ENCODE measurements around the gene HSD17B10.
"Not testable (repeated sequence)": the region's sequence is repeated elsewhere in the genome, so short reads cannot be mapped to it uniquely, and the experiment has no call there.

The HSD17B10 gene

GRCh38 chrX:53433651-53434639 is at the start of gene HSD17B10:
HSD17B10 (minus strand) TSS chrX:53434370; CDS start chrX:53434345, 25 bp downstream.
- peak; percentile 80 for DNase-seq (ENCODE audit: low read depth)

GRCh38 chrX:53483416-53483815 is 49.2 kb upstream of the HSD17B10 start:
- DNase-seq (ENCODE audit: low read depth): no peak

DNA sequence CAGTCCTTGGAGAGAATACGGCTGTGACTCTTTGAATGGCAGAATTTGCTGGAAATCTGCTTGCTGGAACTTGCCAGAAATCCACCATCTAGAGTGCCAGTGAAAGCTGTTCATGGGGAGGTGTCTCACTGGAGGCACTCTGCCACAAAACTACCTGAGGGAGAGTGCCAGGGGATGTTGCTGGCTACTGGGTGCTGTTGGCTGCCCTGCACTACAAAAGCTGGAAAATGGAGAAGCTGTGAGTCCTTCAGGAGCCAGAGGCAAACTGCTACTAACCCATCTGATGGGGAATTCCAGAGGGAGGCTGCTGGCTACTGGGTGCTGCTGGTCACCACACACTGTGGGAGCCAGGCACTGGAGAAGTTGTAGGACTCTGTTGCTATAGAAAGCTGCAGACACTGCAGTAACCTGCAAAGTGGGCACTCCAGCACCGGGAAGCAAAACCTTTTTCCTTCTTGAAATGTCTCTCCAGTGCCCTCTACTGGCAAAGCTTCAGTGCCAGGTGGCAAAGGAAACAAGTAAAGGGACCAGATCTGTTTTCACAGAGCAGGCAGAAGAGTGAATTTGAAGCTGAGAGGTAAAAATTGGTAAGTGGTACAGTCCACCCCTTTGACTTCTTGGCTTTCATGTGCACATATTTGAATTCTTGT is 47.8 kb upstream of the HSD17B10 start:
- peak; percentile 17 for DNase-seq (ENCODE audit: low read depth)

- no peak for DNase-seq (ENCODE audit: low read depth)
These were observed 46.9 kb upstream of the HSD17B10 start for GRCh38 chrX:53481093-53481492.

DNA sequence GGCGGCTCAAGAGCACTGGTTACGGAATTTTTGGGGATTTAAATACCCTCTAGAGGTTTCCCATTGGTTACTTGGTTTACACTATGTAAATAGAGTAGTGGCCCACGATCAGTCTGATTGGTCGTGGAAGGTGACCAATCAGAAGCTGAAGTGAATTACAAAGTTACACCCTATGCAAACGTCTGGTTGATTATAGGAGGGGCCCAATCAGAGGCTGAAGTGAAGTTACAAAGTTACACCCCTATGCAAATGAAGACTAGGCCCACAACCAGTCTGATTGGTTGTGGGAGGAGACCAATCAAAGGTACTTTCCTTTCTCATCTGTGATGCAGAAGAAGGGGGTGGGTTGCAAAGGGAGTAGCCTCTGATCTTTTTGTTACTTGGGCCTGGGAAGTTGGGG is 45.1 kb upstream of the HSD17B10 start:
- DNase-seq (ENCODE audit: low read depth): no peak

DNA sequence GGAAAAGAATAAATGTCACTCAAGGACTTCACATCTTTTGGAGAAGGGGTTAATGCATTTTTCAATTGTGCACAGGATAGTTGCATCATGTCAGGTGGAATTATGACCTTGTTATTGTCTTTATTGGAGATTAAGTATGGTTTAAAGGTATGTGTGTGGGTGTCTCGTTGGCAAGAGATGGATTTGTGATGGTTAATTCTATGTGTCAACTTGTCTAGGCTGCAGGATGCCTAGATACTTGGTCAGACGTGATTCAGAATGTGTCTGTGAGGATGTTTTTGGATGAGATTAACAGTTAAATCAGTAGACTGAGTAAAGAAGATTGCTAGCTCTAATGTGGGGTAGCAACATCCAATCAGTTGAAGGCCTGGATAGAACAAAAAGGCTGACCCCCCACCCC is 42.2 kb upstream of the HSD17B10 start:
- DNase-seq (ENCODE audit: low read depth): no peak

DNA sequence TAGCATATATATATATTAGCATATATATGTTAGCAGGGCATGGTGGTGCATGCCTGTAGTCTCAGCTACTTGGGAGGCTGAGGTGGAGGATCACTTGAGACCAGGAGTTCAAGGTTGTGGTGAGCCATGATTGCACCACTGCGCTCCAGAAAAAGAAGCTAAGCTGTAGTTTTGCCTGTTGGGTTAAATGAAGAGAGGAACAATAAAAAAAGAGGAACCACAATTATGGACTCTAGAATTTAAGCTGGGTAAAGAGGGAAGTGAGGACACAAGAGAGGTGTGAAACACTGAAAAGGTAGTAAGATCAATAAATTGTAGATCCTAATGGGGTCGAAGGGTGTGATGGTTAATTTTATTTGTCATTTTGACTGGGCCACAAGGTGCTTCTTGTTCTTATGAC is 40.5 kb upstream of the HSD17B10 start:
- no peak for DNase-seq (ENCODE audit: low read depth)

DNA sequence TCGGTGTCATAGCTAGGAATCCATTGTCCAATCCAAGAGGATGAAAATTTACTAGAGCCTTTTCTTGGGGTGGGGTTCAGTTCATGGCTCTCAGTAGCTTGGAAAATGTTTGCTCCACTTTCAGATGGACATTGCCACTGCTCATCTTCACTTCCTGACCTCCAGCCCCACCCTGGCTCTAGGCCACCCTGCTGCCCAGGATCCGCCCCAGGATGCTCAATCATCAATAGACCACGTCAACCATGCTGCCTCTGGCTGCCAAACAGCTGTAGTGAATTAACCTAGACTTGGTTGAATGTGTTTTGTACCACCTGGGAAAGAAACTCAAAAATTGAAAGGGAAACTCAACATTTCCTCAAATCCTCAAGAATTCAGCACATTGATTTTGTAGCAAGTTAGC is 37.2 kb upstream of the HSD17B10 start:
- no peak for DNase-seq (ENCODE audit: low read depth)

DNA sequence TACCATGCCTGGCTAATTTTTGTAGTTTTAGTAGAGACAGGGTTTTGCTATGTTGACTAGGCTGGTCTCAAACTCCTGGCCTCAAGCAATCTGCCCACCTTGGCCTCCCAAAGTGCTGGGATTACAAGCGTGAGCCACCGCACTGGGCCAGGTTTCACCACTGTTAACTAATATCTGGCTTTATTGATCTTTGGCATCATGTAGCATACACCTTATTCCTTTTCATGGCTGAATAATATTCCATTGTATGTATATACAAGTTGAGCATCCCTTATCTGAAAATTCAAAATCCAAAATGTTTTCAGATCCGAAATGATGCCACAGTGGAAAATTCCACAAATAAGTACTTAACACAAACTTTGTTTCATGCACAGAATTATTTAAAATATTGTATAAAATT is 34.5 kb upstream of the HSD17B10 start:
- not testable (repeated sequence) for DNase-seq (ENCODE audit: low read depth)

- DNase-seq (ENCODE audit: low read depth): no peak
These were observed 23.9 kb upstream of the HSD17B10 start for GRCh38 chrX:53458082-53458481.

GRCh38 chrX:53456254-53456653 is 22.1 kb upstream of the HSD17B10 start:
- DNase-seq (ENCODE audit: low read depth): no peak

DNA sequence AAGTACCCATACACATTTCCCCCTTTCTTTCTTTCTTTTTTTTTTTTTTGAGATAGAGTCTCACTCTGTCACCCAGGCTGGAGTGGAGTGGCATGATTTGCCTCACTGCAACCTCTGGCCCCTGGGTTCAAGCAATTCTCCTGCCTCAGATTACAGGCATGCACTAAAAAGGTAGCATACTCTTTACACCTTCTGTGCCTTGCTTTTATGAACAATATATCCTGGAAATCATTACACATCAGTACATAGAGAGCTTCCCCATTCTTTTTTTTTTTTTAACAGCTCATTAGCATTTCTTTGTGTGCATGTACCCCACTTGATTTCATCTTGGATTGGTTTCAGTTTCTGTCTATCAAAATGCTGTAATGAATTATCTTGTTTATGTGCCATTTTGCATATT is 18.6 kb upstream of the HSD17B10 start:
- no peak for DNase-seq (ENCODE audit: low read depth)

DNA sequence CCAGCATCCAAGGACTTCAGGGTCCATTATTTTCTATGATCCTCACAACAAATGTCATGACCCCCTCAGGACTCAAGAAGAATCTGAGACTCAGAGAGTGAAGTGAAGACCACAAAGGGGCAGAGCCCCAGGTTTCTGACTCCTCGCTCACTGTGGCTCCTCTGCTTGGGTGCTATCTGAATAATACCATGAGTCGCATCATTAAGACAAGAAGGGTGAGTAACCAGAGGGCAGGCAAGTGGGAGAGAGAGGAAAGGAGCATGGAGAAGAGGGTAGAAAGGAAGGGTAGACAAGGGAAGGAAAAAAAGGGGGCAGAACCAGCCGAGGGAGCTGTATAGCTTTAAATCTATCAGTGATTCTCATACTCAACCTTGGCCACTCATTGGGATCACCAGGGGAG is 15.5 kb upstream of the HSD17B10 start:
- no peak for DNase-seq (ENCODE audit: low read depth)

DNA sequence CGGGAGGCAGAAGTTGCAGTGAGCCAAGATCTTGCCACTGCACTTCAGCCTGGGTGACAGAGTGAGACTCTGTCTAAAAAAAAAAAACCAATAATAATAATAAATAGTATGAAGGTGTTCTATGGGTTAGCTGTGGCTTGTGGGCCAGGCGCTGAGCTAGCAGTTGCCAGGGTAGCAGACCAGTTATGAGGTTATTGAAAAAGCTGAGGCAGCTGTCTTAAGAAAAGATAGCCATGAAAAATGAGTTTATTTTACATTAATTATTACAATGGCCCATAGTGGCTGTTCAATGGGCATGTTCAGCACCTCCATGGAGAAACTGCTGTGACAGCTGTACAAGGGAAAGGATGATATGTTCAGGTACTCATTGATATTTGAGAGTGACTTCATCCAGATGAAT is 13.3 kb upstream of the HSD17B10 start:
- no peak for DNase-seq (ENCODE audit: low read depth)

GRCh38 chrX:53445977-53446376 is 11.8 kb upstream of the HSD17B10 start:
- DNase-seq (ENCODE audit: low read depth): no peak

GRCh38 chrX:53442322-53442631 is 8.1 kb upstream of the HSD17B10 start:
- DNase-seq (ENCODE audit: low read depth): no peak

DNA sequence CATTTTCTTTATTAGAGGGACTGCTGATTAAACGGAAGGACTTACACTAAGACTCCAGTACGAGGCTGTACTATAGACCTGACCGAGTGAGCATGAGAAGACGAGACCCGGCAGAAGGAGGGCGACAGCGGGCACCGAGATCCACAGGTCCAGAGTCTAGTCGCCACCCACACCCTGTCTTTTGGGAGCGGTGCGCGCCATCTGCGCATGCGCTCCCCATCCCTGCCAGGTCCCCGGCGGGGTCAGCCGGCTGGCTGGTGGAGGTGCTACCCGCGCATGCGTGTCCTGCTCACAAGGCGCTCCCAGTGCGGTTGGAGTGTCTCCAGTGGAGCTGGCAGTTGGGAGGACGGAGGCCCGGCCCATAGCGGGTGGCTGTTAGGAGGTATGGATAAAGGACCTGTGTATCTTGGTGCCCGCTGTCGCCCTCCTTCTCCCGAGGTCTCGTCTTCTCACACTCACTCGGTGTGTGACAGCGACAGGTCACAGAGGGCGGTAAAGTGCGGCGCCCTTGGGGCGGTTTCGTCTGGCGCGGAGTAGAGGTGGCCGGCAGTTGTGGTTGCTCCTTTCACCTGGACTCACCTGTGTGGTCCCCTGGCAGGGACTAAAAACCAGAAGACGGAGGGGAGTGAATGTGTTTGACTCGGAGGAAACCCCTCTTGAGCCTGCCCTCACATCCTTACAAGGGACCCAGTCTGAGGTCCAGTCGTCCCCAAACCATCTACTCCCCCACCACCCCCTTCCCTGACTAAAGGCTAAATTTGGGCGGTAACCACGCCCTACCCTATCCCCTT is 7.6 kb upstream of the HSD17B10 start:
- peak; percentile 59 for DNase-seq (ENCODE audit: low read depth)

- no peak for DNase-seq (ENCODE audit: low read depth)
These were observed 6.7 kb upstream of the HSD17B10 start for GRCh38 chrX:53440621-53441517.

DNA sequence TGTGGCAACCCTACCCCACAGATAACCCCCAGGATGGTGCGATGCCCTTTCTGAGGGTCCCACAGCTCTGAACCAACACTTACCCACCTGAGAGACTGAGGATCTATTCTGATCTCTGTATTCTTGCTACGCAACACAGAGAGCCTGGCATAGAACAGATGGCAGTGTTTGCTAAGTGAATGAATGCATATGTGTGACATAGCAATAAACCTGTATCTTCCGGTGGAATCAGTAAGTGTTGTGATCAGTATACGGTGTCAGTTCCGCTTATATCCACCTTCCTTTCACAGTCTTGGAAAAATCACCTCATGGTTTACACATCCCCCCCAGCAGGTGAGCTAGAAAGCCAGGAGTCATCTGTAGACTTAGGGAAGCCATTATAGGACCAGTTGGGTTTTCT is 5.9 kb upstream of the HSD17B10 start:
- DNase-seq (ENCODE audit: low read depth): no peak

GRCh38 chrX:53438832-53439230 is 4.7 kb upstream of the HSD17B10 start:
- DNase-seq (ENCODE audit: low read depth): no peak

- DNase-seq (ENCODE audit: low read depth): no peak
These were observed 4.1 kb upstream of the HSD17B10 start for GRCh38 chrX:53438174-53438831.
